VCaP (cell line): ENCODE results near the gene HELLS.
A peak's percentile ranks its signal among the peaks of the same experiment; 100 is the strongest.

Source experiments
- H3K27ac ChIP-seq: fragments of 450-650 bp; 2 replicates; pipeline ENCODE4 v1.5.1; 2017
- CTCF ChIP-seq: fragments of 450-650 bp; conservative IDR thresholded peaks from 2 replicates; pipeline ENCODE4 v1.5.1; 2017; ENCODE audit warnings: mild to moderate bottlenecking, moderate library complexity

The HELLS gene

GRCh38 chr10:94578790-94579189 lies 33.2 kb downstream of the HELLS start:
- TF ChIP-seq CTCF, result no peak
- H3K27ac ChIP-seq, result no peak overlapping the region

- no peak for TF ChIP-seq CTCF
- H3K27ac ChIP-seq, result peak overlapping the region; percentile 22; the same call in 1 of the 2 replicates
Observed at GRCh38 chr10:94583124-94583523, 37.5 kb downstream of the HELLS start.

- H3K27ac ChIP-seq, result no peak overlapping the region
- no peak for TF ChIP-seq CTCF
Observed at GRCh38 chr10:94591461-94592205, 46.0 kb downstream of the HELLS start.

GRCh38 chr10:94602729-94603515 lies 57.3 kb downstream of the HELLS start:
- H3K27ac ChIP-seq, result no peak overlapping the region

GRCh38 chr10:94607111-94607510 lies 61.5 kb downstream of the HELLS start:
- TF ChIP-seq CTCF, result no peak
- no peak overlapping the region for H3K27ac ChIP-seq

More at GRCh38 chr10:94602729-94603515, 57.3 kb downstream of the HELLS start:
- no peak for TF ChIP-seq CTCF

- TF ChIP-seq CTCF, result no peak
- no peak overlapping the region for H3K27ac ChIP-seq
Observed at GRCh38 chr10:94608559-94608958, 63.0 kb downstream of the HELLS start.

GRCh38 chr10:94614558-94614957 lies 69.0 kb downstream of the HELLS start:
- no peak for TF ChIP-seq CTCF
- no peak overlapping the region for H3K27ac ChIP-seq
